Sigmoid colon (tissue), 7 donors: Measurements from ENCODE around the gene LCAT. TPM values are rescaled to one million over a fixed set of nuclear protein-coding genes. Genes with fewer than 3 reads are reported as not detected.
A peak's percentile ranks its signal among the peaks of the same experiment; 100 is the strongest.

ENCODE experiments used
- DNase-seq: peaks from one replicate; pipeline ENCODE4 v3.0.0-alpha.2; 2019
- H3K27ac ChIP-seq, 4 donors: fragments of 200-600 bp; sonication (generic); one replicate each; pipeline ENCODE4 v1.5.1; 2016 to 2019; ENCODE audit warnings: mild to moderate bottlenecking in 1 of 4
- H3K27me3 ChIP-seq, 3 donors: fragments of 200-600 bp; sonication (generic); one replicate each; pipeline ENCODE4 v1.5.1; 2019; ENCODE audit warnings: mild to moderate bottlenecking in 1 of 3
- H3K36me3 ChIP-seq, 4 donors: fragments of 200-600 bp; sonication (generic); one replicate each; pipeline ENCODE4 v1.5.1; 2016 to 2019
- H3K4me1 ChIP-seq, 4 donors: fragments of 200-600 bp; sonication (generic); one replicate each; pipeline ENCODE4 v1.5.1; 2017 to 2019
- H3K4me3 ChIP-seq, 4 donors: fragments of 200-600 bp; sonication (generic); one replicate each; pipeline ENCODE4 v1.5.1; 2017 to 2019; ENCODE audit warnings: mild to moderate bottlenecking in 2 of 4, moderate library complexity in 1 of 4
- H3K9me3 ChIP-seq, 4 donors: fragments of 200-600 bp in 3 of 4; sonication (generic) in 3 of 4; one replicate each; pipeline versions ENCODE4 v1.5.1 to v1.6.1; 2013 to 2019
- EP300 ChIP-seq, 4 donors: sonication (generic); formaldehyde crosslinking; IDR thresholded peaks; one replicate each; pipeline ENCODE4 v1.6.1; 2017; ENCODE audit warnings: antibody characterized with exemption in 4 of 4
- POLR2A ChIP-seq, 2 donors: fragments of 450-650 bp; IDR thresholded peaks; one replicate each; pipeline ENCODE4 v1.6.1; 2016; ENCODE audit warnings: antibody characterized with exemption in 2 of 2, mild to moderate bottlenecking in 2 of 2, moderate library complexity in 2 of 2
- POLR2AphosphoS5 ChIP-seq, 4 donors: sonication (generic); formaldehyde crosslinking; IDR thresholded peaks; one replicate each; pipeline ENCODE4 v1.6.1; 2017; ENCODE audit warnings: antibody characterized with exemption in 4 of 4
- WGBS, 2 donors: extraction: QIAGEN DNeasy Blood & Tissue Kit; methylation state at CpG; one replicate each; pipeline ENCODE4 v1.1.7; 2013; 5-methylcytosine and 5-hydroxymethylcytosine counted together
- intact Hi-C: fragments of 100-400 bp; cut with DNase I; formaldehyde crosslinking; loops from one replicate; pipeline ENCODE4 v1.15.1; 2023
- polyA plus RNA-seq, 3 donors: library from polyadenylated mRNA; stranded (reverse); fragments of 200-250 nt; gene quantifications; one replicate each; pipeline ENCODE4 v1.2.3, GENCODE V29; 2013
- total RNA-seq, 4 donors: library from RNA; depleted of rRNA; stranded (reverse); fragments of >200 nt; gene quantifications; one replicate each; pipeline ENCODE4 v1.1.0, GENCODE V29; 2016
- TF ChIP-seq, protein P1 (sequence below), 4 experiments: fragments of 450-650 bp in 3 of 4; fragments of 200-600 bp in 1 of 4; IDR thresholded peaks; one replicate each; pipeline ENCODE4 v1.5.1; 2016 to 2019; ENCODE audit warnings: antibody characterized with exemption in 4 of 4, mild to moderate bottlenecking in 3 of 4, moderate library complexity in 2 of 4
- donor health status: healthy with polysubstance abuse.
- donor health status: Bipolar disorder and iron deficiency.
- donor health status: healthy.

LCAT gene
- total and polyA plus RNA-seq, 7 donors = 0.60 to 31.0 (median 10.4) TPM

DNA sequence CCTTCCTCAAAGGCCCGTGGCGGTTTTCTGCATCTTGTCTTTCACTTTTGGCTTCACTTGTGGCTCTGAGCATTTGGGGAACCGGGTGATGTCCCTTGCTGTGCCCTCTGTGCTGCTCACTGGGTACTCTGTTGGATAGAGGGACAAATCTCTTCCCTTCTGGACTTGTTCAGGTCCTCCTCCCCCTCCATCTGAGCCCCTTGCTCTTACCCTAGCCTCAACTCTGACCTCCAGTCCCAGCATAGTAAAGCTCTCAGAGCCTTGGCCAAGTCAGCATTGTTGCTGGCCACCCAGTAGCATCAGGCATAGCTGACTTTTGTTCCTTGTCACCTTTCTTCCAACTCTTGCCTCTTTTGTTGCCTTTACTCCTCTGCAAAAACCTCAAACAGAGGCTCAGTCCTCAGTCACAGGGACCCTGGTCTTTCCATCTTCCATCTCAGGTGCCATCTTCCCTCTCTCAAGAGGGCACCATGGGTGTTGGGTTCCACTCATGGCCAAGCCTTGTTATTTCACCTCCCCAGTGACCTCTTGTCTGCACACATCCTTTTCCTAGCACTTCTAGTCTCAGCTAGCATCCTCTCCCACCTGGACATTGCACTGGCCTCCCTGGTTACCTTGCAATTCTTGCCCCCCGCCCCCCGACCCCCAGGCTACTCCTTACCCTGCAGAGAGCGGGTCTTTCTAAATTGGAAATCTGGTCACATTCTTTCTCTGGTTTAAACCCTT is 6.9 kb downstream of the LCAT start:
- Histone ChIP-seq H3K36me3 (peaks cover 0 to 30% (median 6%) of the 10 kb centered on the region in 4 donors), H3K4me3 (peak overlapping the region; percentile 77 to 89 (median 84)), H3K4me1 (peaks cover 0 to 34% (median 28%) of the 10 kb centered on the region in 4 donors), H3K9me3 (no peaks in the 10 kb centered on the region), H3K27ac (peak overlapping the region; percentile 91 to 97 (median 94)), H3K27me3 (no peaks in the 10 kb centered on the region)
- TF ChIP-seq, protein P1, sequence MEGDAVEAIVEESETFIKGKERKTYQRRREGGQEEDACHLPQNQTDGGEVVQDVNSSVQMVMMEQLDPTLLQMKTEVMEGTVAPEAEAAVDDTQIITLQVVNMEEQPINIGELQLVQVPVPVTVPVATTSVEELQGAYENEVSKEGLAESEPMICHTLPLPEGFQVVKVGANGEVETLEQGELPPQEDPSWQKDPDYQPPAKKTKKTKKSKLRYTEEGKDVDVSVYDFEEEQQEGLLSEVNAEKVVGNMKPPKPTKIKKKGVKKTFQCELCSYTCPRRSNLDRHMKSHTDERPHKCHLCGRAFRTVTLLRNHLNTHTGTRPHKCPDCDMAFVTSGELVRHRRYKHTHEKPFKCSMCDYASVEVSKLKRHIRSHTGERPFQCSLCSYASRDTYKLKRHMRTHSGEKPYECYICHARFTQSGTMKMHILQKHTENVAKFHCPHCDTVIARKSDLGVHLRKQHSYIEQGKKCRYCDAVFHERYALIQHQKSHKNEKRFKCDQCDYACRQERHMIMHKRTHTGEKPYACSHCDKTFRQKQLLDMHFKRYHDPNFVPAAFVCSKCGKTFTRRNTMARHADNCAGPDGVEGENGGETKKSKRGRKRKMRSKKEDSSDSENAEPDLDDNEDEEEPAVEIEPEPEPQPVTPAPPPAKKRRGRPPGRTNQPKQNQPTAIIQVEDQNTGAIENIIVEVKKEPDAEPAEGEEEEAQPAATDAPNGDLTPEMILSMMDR (IDR thresholded peaks at IDR 0.05) = no peak
- TF ChIP-seq POLR2AphosphoS5 (IDR thresholded peaks at IDR 0.05) (peak in 1 of 4 donors; percentile 3), POLR2A (IDR thresholded peaks at IDR 0.05) (no peak)
- no peak for DNase-seq
- WGBS, 2 donors = 44 to 48% methylated on average over 6 of the region's 6 CpGs
- intact Hi-C loops = loop anchor here (5.0 to 10.0 kb wide), 2 partner anchors 95 to 412 kb away; partner anchors contain the start of genes RIPOR1 and THAP11

GRCh38 chr16:67936124-67936879 is 7.6 kb downstream of the LCAT start, which contains the start of gene PSMB10:
TSS of gene PSMB10 (minus strand) at chr16:67936850. CDS start at chr16:67936749, 101 bp downstream.
- H3K27me3 ChIP-seq = no peaks in the 10 kb centered on the region
- peaks cover 0 to 34% (median 28%) of the 10 kb centered on the region in 4 donors for H3K4me1 ChIP-seq
- DNase-seq = peak; percentile 87
- no peaks in the 10 kb centered on the region for H3K9me3 ChIP-seq
- intact Hi-C loops = loop anchor here (5.0 to 10.0 kb wide), 2 partner anchors 94 to 412 kb away; partner anchors contain the start of genes RIPOR1 and THAP11
- peak within 1 kb of the TSS; percentile 77 to 89 (median 84) for H3K4me3 ChIP-seq
- WGBS, 2 donors = 0% methylated on average over 54 of the region's 54 CpGs
- TF ChIP-seq EP300 (IDR thresholded peaks at IDR 0.05) = no peak
- peak in 3 of 4 donors; percentile 69 to 75 (median 72) for TF ChIP-seq POLR2AphosphoS5 (IDR thresholded peaks at IDR 0.05)
- TF ChIP-seq POLR2A (IDR thresholded peaks at IDR 0.05) = peak; percentile 46 to 55
- TF ChIP-seq, protein P1 (IDR thresholded peaks at IDR 0.05) = no peak
- peak within 1 kb of the TSS; percentile 91 to 97 (median 94) for H3K27ac ChIP-seq
- peaks cover 0 to 28% (median 6%) of the 10 kb centered on the region in 4 donors for H3K36me3 ChIP-seq

DNA sequence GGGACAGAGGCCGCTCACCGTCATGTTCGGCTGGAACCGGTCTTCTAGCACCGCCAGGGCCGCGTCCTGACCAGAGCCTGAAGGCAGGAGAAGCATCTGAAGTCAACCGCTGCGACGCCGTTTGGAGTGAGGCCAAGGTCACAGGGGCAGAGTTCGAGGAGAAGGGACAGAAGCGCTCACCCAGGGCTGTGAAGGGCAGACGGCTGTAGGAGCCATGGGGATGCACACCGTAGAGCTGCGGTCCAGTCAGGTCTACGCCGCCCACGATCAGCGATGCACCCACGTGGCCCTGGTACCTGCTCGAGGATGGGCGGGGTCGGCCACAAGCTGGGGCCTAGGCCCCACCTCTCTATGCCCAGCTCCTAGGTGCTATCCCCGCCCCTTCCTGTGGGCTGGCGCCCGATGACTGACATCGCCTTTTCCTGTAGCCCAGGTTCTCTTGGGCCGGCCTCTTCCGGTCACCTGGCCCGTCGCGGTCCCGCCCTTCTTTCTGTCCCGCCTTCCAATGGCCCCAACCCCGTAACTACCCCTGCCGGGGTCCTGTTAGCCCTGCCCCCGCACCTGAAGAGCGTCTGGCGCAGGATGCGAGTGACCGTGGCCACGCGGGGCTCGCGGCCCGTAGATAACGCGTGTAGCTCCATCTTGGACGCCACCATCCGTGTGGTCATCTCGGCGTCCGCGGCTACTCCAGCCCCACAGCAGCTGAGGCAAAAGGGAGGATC is 8.4 kb downstream of the LCAT start:
- TF ChIP-seq, protein P1 (IDR thresholded peaks at IDR 0.05) = no peak
- peak; percentile 79 to 81 for TF ChIP-seq POLR2A (IDR thresholded peaks at IDR 0.05)
- peak; percentile 89 to 94 (median 92) for TF ChIP-seq POLR2AphosphoS5 (IDR thresholded peaks at IDR 0.05)
- TF ChIP-seq EP300 (IDR thresholded peaks at IDR 0.05) = no peak
- intact Hi-C loops = loop anchor here (5.0 to 10.0 kb wide), 2 partner anchors 93 to 411 kb away; partner anchors contain the start of genes RIPOR1 and THAP11
- Histone ChIP-seq H3K9me3 (no peaks in the 10 kb centered on the region), H3K4me3 (peak overlapping the region; percentile 77 to 89 (median 84)), H3K27ac (peak overlapping the region; percentile 91 to 97 (median 94)), H3K4me1 (peaks cover 0 to 34% (median 28%) of the 10 kb centered on the region in 4 donors), H3K27me3 (no peaks in the 10 kb centered on the region), H3K36me3 (peaks cover 0 to 27% (median 6%) of the 10 kb centered on the region in 4 donors)
- 3 to 9% methylated on average over 55 of the region's 55 CpGs for WGBS, 2 donors
- DNase-seq = peak; percentile 97

- Histone ChIP-seq H3K36me3 (peaks cover 0 to 27% (median 6%) of the 10 kb centered on the region in 4 donors), H3K9me3 (no peaks in the 10 kb centered on the region), H3K4me3 (peak overlapping the region; percentile 77 to 89 (median 84)), H3K27ac (peak overlapping the region; percentile 91 to 97 (median 94)), H3K4me1 (peaks cover 0 to 30% (median 25%) of the 10 kb centered on the region in 4 donors), H3K27me3 (no peaks in the 10 kb centered on the region)
- no peak for DNase-seq
- WGBS, 2 donors = 60 to 67% methylated on average over 13 of the region's 13 CpGs
- intact Hi-C loops = loop anchor here (5.0 to 10.0 kb wide), 2 partner anchors 93 to 410 kb away; partner anchors contain the start of genes RIPOR1 and THAP11
- no peak for TF ChIP-seq EP300 (IDR thresholded peaks at IDR 0.05)
- no peak for TF ChIP-seq POLR2A (IDR thresholded peaks at IDR 0.05)
- TF ChIP-seq, protein P1 (IDR thresholded peaks at IDR 0.05) = no peak
These were observed 8.9 kb downstream of the LCAT start for GRCh38 chr16:67935101-67935401.
